H1 (cell line): ENCODE measurements around the gene SLC23A3. TPM values are rescaled to one million over a fixed set of nuclear protein-coding genes. Genes with fewer than 3 reads are reported as not detected.

Experiments used
- POLR2AphosphoS5 ChIP-seq: IDR thresholded peaks from 2 replicates; pipeline ENCODE4 v1.6.1; 2011; ENCODE audit warnings: low read depth, low read length
- RAD21 ChIP-seq, 2 experiments: IDR thresholded peaks in 1 of 2; conservative IDR thresholded peaks in 1 of 2; 2 replicates each; pipeline ENCODE4 v1.6.1; 2011; ENCODE audit warnings: low read depth in 2 of 2, low read length in 2 of 2, improper control_type of control experiment in 1 of 2, inconsistent platforms in 1 of 2, mild to moderate bottlenecking in 1 of 2, moderate library complexity in 1 of 2
- RXRA ChIP-seq: IDR thresholded peaks from 2 replicates; pipeline ENCODE4 v1.6.1; 2011; ENCODE audit warnings: low read depth, mild to moderate bottlenecking, low read length, moderate library complexity; ENCODE audit not compliant: insufficient read depth
- polyA plus RNA-seq, 7 experiments: library from polyadenylated mRNA; depleted of rRNA in 3 of 7; stranded (reverse) in 5 of 7; unstranded in 2 of 7; fragments of >200 nt in 5 of 7; fragments of 200-250 nt in 2 of 7; gene quantifications; 1 replicate in 5 of 7; 2 replicates in 1 of 7; 4 replicates in 1 of 7; pipeline versions ENCODE4 v1.2.1 to v1.2.3, GENCODE V29; 2011 to 2013; ENCODE audit warnings: missing spikeins in 2 of 7, mixed read lengths in 2 of 7
- total RNA-seq: library from RNA; stranded (reverse); fragmentation: NEBNext Ultra II Directional; extraction: Animal tissue kit (Norgen Biotek cat#: 25700); gene quantifications from 2 replicates; pipeline ENCODE4 v1.2.1, GENCODE V29; 2021

The SLC23A3 gene
- total and polyA plus RNA-seq, 2 of the 8 experiments (the other 6 are each of a cell fraction or from before 2014, with no cell fraction given): 0.35 to 0.84 TPM

DNA sequence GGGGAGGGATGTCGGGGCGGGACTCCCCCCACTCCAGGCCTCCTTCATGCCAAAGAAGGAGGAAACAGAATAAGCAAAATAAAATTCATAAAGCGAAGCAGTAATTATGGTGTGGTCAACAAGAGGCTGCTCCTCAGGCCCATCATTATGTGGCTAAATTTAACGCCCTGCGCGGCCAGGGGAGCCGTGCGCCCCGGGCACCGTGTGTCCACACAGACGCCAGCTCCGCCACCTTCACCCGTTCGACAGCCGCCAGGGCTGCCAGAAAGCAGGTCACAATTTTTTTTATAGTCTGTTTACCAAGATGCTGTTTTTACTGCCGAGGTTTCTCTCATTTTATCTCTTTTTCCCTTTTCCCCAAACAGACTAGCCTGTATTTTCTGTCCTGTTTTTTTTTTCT is 40.2 kb downstream of the SLC23A3 start (continued):
- TF ChIP-seq POLR2AphosphoS5 (no peak), RAD21 (IDR thresholded peaks at IDR 0.05 in 1 of 2, conservative IDR thresholded peaks at IDR 0.05 in 1 of 2; ENCODE audit: low read depth in 2 of 2, low read length in 2 of 2) (no peak), RXRA (no peak)
